ENCODE results near the gene OR5AL1.
"Not testable (repeated sequence)": the region's sequence is repeated elsewhere in the genome, so short reads cannot be mapped to it uniquely, and the experiment has no call there.

OR5AL1 gene

DNA sequence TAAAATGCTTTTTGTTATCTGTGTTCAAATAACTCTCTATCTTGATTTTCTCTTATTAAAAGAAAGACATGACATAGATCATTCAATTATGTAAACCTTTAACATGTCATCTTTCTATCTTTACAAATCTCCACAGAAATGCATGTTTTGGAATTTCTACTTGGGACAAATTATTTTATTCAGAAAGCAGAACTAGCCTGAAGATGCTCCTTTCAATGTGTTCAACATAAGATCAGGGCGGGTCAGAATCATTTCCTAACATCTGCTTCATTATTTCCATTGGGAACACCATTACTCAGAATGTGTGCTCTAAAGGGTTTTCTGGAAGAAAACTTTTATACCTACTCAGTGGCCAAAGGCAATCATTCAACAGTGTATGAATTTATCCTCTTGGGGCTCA, at the start of gene OR5AL1:
Gene OR5AL1, plus strand, starts transcription at position 301 of the 400 bp plus-strand sequence.
- no peak for DNase-seq (ENCODE audit: low read depth in 4 of 4, low spot score in 1 of 4)

GRCh38 chr11:56375324-56375723, 37.2 kb upstream of the OR5AL1 start, which contains the start of gene OR8U1:
TSS of gene OR8U1 (plus strand) at chr11:56375624. CDS start at chr11:56375624, 0 bp downstream.
- DNase-seq (ENCODE audit: low read depth in 4 of 4, low spot score in 1 of 4) = no peak

DNA sequence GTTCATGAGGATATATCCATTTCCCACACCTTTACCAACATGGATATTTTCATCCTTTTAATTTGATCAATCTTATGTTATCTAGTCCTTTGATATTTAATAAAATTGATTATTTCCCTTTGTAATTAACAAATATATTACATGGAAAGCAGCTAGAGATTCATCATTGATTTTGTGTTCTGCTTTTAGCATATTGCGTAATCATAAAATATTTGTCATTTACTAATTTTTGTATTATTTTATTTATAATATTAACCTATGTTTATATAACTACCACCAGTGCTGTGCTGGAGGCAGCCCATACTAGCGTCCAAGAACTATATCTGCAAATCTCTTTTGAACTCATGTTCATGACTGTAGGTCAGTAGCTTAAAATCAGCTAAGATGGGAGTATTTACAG, 32.4 kb upstream of the OR5AL1 start:
- no peak for DNase-seq (ENCODE audit: low read depth in 4 of 4, low spot score in 1 of 4)

- no peak for DNase-seq (ENCODE audit: low read depth in 4 of 4, low spot score in 1 of 4)
These were observed 18.1 kb upstream of the OR5AL1 start for GRCh38 chr11:56394381-56394780.

GRCh38 chr11:56396047-56396446, 16.4 kb upstream of the OR5AL1 start:
- DNase-seq (ENCODE audit: low read depth in 4 of 4, low spot score in 1 of 4) = no peak

GRCh38 chr11:56401858-56402461, 10.5 kb upstream of the OR5AL1 start:
- DNase-seq (ENCODE audit: low read depth in 4 of 4, low spot score in 1 of 4) = not testable (repeated sequence)

DNA sequence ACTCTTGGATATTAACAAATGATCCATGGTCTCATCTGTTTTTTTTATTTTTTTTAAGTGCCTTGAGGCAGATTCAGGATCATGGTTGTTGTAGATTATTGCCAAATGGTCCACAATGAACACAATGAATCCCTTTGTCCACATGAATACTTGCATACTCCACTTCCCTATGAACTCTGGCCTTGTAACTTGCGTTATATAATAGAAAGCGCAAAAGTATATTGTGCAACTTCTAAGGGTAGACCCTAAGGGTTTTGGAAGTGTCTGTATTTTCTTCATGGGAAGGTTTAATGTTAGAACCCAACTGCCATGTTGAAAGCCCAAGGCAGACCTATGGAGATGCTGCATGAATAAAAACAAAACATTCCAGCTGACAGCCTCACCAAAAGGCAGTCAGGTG, 8.1 kb upstream of the OR5AL1 start:
- no peak for DNase-seq (ENCODE audit: low read depth in 4 of 4, low spot score in 1 of 4)

- no peak for DNase-seq (ENCODE audit: low read depth in 4 of 4, low spot score in 1 of 4)
These were observed 1.7 kb upstream of the OR5AL1 start for GRCh38 chr11:56410801-56411200.

DNA sequence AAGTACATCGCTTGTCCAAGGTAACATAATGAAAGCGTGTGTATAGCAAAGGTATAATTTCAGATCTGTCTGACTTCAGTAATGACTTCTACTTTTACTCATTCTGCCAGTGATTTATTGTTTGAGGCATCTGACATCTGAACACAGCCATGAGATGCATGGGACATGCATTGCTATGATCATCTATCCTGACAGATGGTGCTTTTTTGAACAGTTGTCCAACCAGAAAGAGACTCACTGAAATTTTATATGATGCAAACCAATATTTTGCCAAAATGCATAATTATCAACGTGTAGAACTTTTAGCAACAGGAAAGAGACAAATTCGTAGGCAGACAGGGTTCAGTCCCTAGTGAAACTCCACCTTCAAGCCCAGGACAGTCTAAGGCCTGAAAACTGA, 41.0 kb downstream of the OR5AL1 start:
- no peak for DNase-seq (ENCODE audit: low read depth in 4 of 4, low spot score in 1 of 4)

DNA sequence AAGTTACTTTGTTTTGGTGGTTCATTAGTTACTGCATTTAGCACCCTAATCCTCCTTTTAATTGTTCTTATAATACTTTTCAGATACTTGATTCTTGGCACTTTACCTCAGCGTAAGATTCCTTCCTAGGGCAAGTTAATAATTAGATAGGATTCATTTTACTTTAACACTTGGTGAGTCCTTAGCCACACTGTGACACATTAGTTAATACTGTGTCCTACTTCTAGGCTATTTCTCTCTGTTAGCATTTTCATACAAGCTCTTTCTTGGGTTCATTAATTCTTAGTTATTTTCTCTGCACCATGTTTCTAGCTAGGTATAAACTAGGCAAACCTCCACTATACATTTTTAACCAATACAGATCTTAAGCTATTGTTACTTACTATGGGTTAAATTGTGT, 44.6 kb downstream of the OR5AL1 start:
- DNase-seq (ENCODE audit: low read depth in 4 of 4, low spot score in 1 of 4) = no peak
